ENCODE results near the gene PPP1R13L. TPM values are rescaled to one million over a fixed set of nuclear protein-coding genes. Genes with fewer than 3 reads are reported as not detected.

The PPP1R13L gene
- total and polyA plus RNA-seq, 12 donors, result 1.7 to 95.2 (median 35.2) TPM

DNA sequence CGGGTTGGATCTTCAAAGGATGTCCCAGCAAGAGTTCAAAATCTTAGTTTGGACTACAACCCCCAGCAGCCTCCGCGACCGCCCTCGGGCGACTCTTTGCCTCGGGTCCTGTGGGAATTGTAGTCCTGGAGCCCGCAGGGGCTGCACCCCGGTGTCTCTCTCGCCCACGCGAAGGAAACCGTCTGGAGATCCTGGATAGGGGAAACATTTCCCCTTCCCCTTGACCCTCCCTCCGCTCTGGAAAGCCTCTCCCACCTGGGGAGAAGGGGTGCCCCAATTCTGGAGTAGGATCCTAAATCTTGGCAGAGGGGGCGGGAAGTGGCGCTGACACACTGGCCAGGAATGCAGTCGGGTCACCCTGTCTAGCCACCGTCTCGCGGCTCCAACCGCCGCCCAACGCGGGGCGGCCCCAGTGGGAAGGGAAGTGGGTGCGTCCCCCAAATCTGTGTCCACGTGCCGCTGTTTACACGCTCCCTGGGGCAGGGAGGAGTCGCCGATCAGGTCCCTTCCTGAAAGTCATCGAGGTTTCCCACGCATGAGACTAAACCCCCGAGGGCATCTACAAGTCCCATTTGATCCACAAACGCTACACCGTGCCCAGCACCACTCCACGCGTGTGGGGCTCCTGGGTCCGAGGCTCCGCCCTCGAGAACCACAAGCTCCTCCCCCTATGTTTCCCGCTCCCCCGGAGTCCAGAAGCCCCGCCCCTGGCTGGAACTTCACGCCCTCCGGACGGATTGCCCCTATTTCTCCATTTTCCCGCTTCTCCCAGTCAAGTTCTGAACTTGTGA lies 761 bp upstream of the PPP1R13L start:
- Histone ChIP-seq H3K27me3 (no peaks in the 10 kb centered on the region), H3K27ac (peak overlapping the region; percentile 78 to 94 (median 92)), H3K9me3 (replicated peaks in 1 of 3) (no peaks in the 10 kb centered on the region), H3K36me3 (replicated peaks in 1 of 2) (no peaks in the 10 kb centered on the region), H3K4me1 (replicated peaks in 1 of 2) (peaks cover 21 to 30% of the 10 kb centered on the region in 2 donors), H3K4me3 (peak overlapping the region; percentile 5 to 69 (median 56))
- peak; percentile 86 to 95 (median 92) for DNase-seq
- intact Hi-C loops (cut with DNase I), result no loop called here
- WGBS, 4 donors, result 0 to 1% (median 0%) methylated on average over 37 to 48 of the region's 48 CpGs
- TF ChIP-seq, protein P1, sequence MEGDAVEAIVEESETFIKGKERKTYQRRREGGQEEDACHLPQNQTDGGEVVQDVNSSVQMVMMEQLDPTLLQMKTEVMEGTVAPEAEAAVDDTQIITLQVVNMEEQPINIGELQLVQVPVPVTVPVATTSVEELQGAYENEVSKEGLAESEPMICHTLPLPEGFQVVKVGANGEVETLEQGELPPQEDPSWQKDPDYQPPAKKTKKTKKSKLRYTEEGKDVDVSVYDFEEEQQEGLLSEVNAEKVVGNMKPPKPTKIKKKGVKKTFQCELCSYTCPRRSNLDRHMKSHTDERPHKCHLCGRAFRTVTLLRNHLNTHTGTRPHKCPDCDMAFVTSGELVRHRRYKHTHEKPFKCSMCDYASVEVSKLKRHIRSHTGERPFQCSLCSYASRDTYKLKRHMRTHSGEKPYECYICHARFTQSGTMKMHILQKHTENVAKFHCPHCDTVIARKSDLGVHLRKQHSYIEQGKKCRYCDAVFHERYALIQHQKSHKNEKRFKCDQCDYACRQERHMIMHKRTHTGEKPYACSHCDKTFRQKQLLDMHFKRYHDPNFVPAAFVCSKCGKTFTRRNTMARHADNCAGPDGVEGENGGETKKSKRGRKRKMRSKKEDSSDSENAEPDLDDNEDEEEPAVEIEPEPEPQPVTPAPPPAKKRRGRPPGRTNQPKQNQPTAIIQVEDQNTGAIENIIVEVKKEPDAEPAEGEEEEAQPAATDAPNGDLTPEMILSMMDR (IDR thresholded peaks at IDR 0.05), result no peak
- peak in 1 of 2 donors; percentile 41 for TF ChIP-seq POLR2A (IDR thresholded peaks at IDR 0.05)

DNA sequence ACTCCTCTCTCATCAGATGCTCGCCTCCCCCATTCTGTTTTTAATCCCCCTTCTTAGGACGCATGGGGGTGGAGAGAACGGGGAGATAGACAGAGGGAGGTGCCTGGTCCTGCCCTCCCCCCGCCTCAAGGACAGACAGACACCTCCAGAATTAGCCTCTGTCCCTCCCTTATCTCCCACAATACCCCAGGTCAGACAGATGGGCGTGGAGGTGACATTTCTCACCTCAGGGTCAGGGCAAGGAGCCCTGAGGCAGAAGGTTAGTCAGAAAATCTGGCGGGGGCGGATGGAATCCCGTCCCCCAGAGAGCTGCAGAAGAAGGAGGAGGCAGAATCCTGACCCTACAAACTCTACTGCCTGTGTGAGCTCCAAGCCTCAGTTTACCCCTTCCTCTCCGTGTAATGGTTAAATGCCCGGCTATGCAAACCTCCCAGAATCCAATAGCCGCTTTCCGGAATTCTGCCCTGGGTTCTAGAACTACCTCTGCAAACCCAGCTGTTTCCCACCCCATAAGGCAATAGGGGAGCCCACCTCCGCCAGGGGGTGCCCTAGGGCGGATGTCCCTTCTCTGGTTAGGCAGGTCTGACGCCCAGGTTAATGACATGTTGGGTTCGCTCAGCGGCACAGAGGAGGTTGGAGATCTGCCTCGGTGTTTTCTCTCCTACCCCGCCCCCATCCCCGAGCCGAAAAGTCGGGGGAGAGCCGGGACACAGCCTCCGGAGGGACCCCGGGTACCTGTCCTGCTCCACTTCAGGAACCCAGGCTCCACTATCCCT lies 900 bp downstream of the PPP1R13L start:
- TF ChIP-seq POLR2A (IDR thresholded peaks at IDR 0.05), result peak in 1 of 2 donors; percentile 23
- TF ChIP-seq, protein P1 (IDR thresholded peaks at IDR 0.05), result peak; percentile 17 to 46 (median 36)
- H3K4me3 ChIP-seq, result peak overlapping the region in 2 of 4 donors; percentile 47 to 65
- peaks cover 21 to 30% of the 10 kb centered on the region in 2 donors for H3K4me1 ChIP-seq (replicated peaks in 1 of 2)
- H3K27me3 ChIP-seq, result no peaks in the 10 kb centered on the region
- peak overlapping the region in 4 of 5 donors; percentile 17 to 94 (median 86) for H3K27ac ChIP-seq
- no peaks in the 10 kb centered on the region for H3K9me3 ChIP-seq (replicated peaks in 1 of 3)
- 12 to 15% (median 13%) methylated on average over 12 to 25 of the region's 25 CpGs for WGBS, 4 donors
- H3K36me3 ChIP-seq (replicated peaks in 1 of 2), result no peaks in the 10 kb centered on the region
- intact Hi-C loops (cut with DNase I), result no loop called here
- peak in 6 of 7 donors; percentile 68 to 77 (median 72) for DNase-seq

DNA sequence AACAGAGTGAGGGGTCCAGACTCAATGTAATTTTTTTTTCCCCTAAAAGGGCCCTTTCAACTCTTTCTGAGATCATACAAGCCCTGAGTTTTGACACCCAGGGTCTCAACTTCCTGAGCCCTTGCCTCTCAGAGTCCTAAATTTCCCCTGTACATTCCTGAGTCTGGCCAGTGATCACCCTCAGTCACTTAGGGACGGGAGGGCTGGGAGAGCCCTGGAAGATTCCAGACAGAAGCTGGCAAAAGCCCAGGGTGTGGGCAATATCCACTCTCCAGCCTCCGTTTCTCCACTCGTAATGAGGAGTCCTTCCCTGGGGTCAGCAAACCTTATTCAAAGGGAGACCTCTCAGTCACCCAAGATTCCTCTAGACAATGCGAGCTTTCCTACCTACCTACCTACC lies 1.6 kb downstream of the PPP1R13L start:
- intact Hi-C loops (cut with DNase I), result no loop called here
- no peaks in the 10 kb centered on the region for H3K9me3 ChIP-seq (replicated peaks in 1 of 3)
- TF ChIP-seq POLR2A (IDR thresholded peaks at IDR 0.05), result no peak
- TF ChIP-seq, protein P1 (IDR thresholded peaks at IDR 0.05), result no peak
- peak overlapping the region in 1 of 4 donors; percentile 65 for H3K4me3 ChIP-seq
- peak in 2 of 7 donors; percentile 45 to 51 for DNase-seq
- H3K27me3 ChIP-seq, result no peaks in the 10 kb centered on the region
- WGBS, 4 donors, result 39 to 61% (median 45%) methylated on average over 4 of the region's 4 CpGs
- peaks cover 24 to 37% of the 10 kb centered on the region in 2 donors for H3K4me1 ChIP-seq (replicated peaks in 1 of 2)
- H3K36me3 ChIP-seq (replicated peaks in 1 of 2), result no peaks in the 10 kb centered on the region
- peak overlapping the region in 3 of 5 donors; percentile 78 to 94 (median 94) for H3K27ac ChIP-seq
